Fibroblast of lung (primary cell): ENCODE results near the gene ZDHHC9. TPM values are rescaled to one million over a fixed set of nuclear protein-coding genes. Genes with fewer than 3 reads are reported as not detected.

Experiments
- DNase-seq, 2 donors: peaks; one replicate each; pipeline versions ENCODE4 v3.0.0 to v3.0.0-alpha.2; 2010; ENCODE audit warnings: low read depth in 2 of 2
- H2AFZ ChIP-seq: 2 replicates; pipeline ENCODE4 v1.5.1; 2012; ENCODE audit warnings: low read length, control low read depth, inconsistent platforms
- H3K27ac ChIP-seq: 2 replicates; pipeline ENCODE4 v1.5.1; 2011; ENCODE audit warnings: low read length, control low read depth; ENCODE audit not compliant: insufficient read depth
- H3K27me3 ChIP-seq: 2 replicates; pipeline ENCODE4 v1.5.1; 2011; ENCODE audit warnings: mild to moderate bottlenecking, low read length; ENCODE audit not compliant: control insufficient read depth, insufficient read depth
- H3K36me3 ChIP-seq: 2 replicates; pipeline ENCODE4 v1.5.1; 2011; ENCODE audit warnings: low read length; ENCODE audit not compliant: control insufficient read depth, insufficient read depth
- H3K4me1 ChIP-seq: 2 replicates; pipeline ENCODE4 v1.5.1; 2011; ENCODE audit warnings: low read length; ENCODE audit not compliant: control insufficient read depth, insufficient read depth; ENCODE audit errors: extremely low read depth
- H3K4me2 ChIP-seq: 2 replicates; pipeline ENCODE4 v1.5.1; 2011; ENCODE audit warnings: low read length, control low read depth; ENCODE audit not compliant: insufficient read depth; ENCODE audit errors: extremely low read depth
- H3K4me3 ChIP-seq, 4 experiments: fragments of 200-600 bp in 1 of 4; sonication (generic) in 1 of 4; replicated peaks in 1 of 4; 2 replicates each; pipeline ENCODE4 v1.5.1; 2011 to 2016; ENCODE audit warnings: low read length in 4 of 4, low read depth in 3 of 4, mild to moderate bottlenecking in 3 of 4, control low read depth in 2 of 4, inconsistent platforms in 1 of 4, mixed read lengths in 1 of 4; ENCODE audit not compliant: insufficient read depth in 1 of 4; ENCODE audit errors: control extremely low read depth in 1 of 4
- H3K79me2 ChIP-seq: 2 replicates; pipeline ENCODE4 v1.5.1; 2012; ENCODE audit warnings: mild to moderate bottlenecking, low read length, inconsistent platforms; ENCODE audit not compliant: control insufficient read depth, insufficient read depth
- H3K9ac ChIP-seq: 2 replicates; pipeline ENCODE4 v1.5.1; 2011; ENCODE audit warnings: mild to moderate bottlenecking, low read length, control low read depth; ENCODE audit not compliant: insufficient read depth
- H3K9me3 ChIP-seq: 2 replicates; pipeline ENCODE4 v1.5.1; 2012; ENCODE audit warnings: low read depth, low read length; ENCODE audit not compliant: control insufficient read depth, insufficient read depth
- H4K20me1 ChIP-seq: 2 replicates; pipeline ENCODE4 v1.5.1; 2011; ENCODE audit warnings: low read length; ENCODE audit not compliant: control insufficient read depth, insufficient read depth; ENCODE audit errors: extremely low read depth
- CTCF ChIP-seq, 2 donors: IDR thresholded peaks in 1 of 2; conservative IDR thresholded peaks in 1 of 2; 1 replicate in 1 of 2; 2 replicates in 1 of 2; pipeline ENCODE4 v1.5.1; 2011 to 2012; ENCODE audit warnings: low read length in 2 of 2, control low read depth in 1 of 2, inconsistent platforms in 1 of 2, low read depth in 1 of 2, mild to moderate bottlenecking in 1 of 2
- EZH2 ChIP-seq: IDR thresholded peaks from 2 replicates; pipeline ENCODE4 v1.5.1; 2012; ENCODE audit warnings: low read length, control low read depth, mild to moderate bottlenecking; ENCODE audit errors: missing control alignments
- polyA plus RNA-seq, 2 donors: library from polyadenylated mRNA; depleted of rRNA in 1 of 2; stranded (reverse) in 1 of 2; unstranded in 1 of 2; fragments of >200 nt; gene quantifications; 2 replicates each; pipeline ENCODE4 v1.2.1, GENCODE V29; 2011 to 2012; ENCODE audit warnings: missing spikeins in 1 of 2
- total RNA-seq: library from RNA; depleted of rRNA; stranded (reverse); fragments of >200 nt; gene quantifications from 2 replicates; pipeline ENCODE4 v1.2.1, GENCODE V29; 2014

ZDHHC9 gene
- total and polyA plus RNA-seq, 2 donors (not counting 1 experiment from before 2014, with no cell fraction given): 21.8 to 38.4 TPM

- Histone ChIP-seq H3K4me2 (no peak overlapping the region), H3K36me3 (no peaks in the 10 kb centered on the region), H3K9me3 (no peaks in the 10 kb centered on the region), H3K4me3 (no peak overlapping the region), H3K27me3 (no peaks in the 10 kb centered on the region), H2AFZ (no peak overlapping the region), H4K20me1 (no peaks in the 10 kb centered on the region), H3K27ac (no peak overlapping the region), H3K79me2 (no peaks in the 10 kb centered on the region), H3K4me1 (no peaks in the 10 kb centered on the region), H3K9ac (no peak overlapping the region)
- no peak for DNase-seq
- TF ChIP-seq EZH2: no peak
- no peak for TF ChIP-seq CTCF (conservative IDR thresholded peaks at IDR 0.05 in 1 of 2, IDR thresholded peaks at IDR 0.05 in 1 of 2; ENCODE audit: low read depth in 1 of 2, low read length in 2 of 2)
These were observed 55.2 kb downstream of the ZDHHC9 start for GRCh38 chrX:129788527-129788926.

DNA sequence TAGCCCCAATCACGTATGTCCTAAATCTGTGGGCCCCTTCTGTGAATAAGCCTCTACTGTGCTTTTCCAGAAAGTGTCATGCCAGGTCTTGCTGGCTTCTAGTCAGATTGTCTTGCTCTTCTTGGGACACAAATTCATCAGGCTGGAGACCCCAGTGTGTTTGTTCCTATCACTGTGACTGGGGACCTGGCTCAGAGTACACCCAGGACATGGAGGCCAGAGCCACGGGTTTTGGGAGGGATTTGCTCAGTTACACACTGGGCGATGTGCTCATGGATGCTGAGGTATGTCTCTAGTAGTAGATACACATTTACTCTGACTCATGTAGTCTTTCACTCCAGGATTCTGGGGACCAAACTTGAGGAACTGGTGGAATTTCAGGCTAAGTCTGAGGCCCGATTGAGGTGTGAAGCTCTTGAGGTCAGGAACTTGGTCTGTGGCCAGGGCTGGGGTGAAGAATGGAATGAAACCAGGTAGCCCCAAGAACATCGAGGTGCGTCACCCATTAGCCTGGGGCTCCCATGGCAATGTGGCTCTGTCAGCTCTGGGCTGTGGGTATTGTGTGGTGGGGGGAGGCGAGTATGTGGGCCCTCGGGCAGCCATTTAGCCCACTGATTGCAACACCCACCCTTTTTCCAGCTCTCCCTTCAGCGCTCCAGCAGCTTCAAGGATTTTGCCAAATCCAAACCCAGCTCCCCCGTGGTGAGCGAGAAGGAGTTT is 56.2 kb downstream of the ZDHHC9 start:
- no peaks in the 10 kb centered on the region for H3K79me2 ChIP-seq
- H3K27ac ChIP-seq: no peak overlapping the region
- no peak overlapping the region for H3K4me3 ChIP-seq
- H4K20me1 ChIP-seq: no peaks in the 10 kb centered on the region
- DNase-seq: no peak
- no peaks in the 10 kb centered on the region for H3K9me3 ChIP-seq
- no peaks in the 10 kb centered on the region for H3K36me3 ChIP-seq
- no peaks in the 10 kb centered on the region for H3K27me3 ChIP-seq
- H3K9ac ChIP-seq: no peak overlapping the region
- TF ChIP-seq EZH2: no peak
- no peak for TF ChIP-seq CTCF (conservative IDR thresholded peaks at IDR 0.05 in 1 of 2, IDR thresholded peaks at IDR 0.05 in 1 of 2; ENCODE audit: low read depth in 1 of 2, low read length in 2 of 2)
- H3K4me1 ChIP-seq: no peaks in the 10 kb centered on the region
- no peak overlapping the region for H3K4me2 ChIP-seq
- no peak overlapping the region for H2AFZ ChIP-seq

GRCh38 chrX:129786210-129786651 is 57.5 kb downstream of the ZDHHC9 start:
- no peaks in the 10 kb centered on the region for H3K27me3 ChIP-seq

More at GRCh38 chrX:129786210-129786651, 57.5 kb downstream of the ZDHHC9 start:
- Histone ChIP-seq H2AFZ (no peak overlapping the region), H3K4me3 (no peak overlapping the region), H3K79me2 (no peaks in the 10 kb centered on the region), H3K9me3 (no peaks in the 10 kb centered on the region), H3K4me2 (no peak overlapping the region), H3K9ac (no peak overlapping the region), H3K4me1 (no peaks in the 10 kb centered on the region), H3K27ac (no peak overlapping the region), H4K20me1 (no peaks in the 10 kb centered on the region), H3K36me3 (no peaks in the 10 kb centered on the region)
- no peak for DNase-seq
- TF ChIP-seq CTCF (conservative IDR thresholded peaks at IDR 0.05 in 1 of 2, IDR thresholded peaks at IDR 0.05 in 1 of 2; ENCODE audit: low read depth in 1 of 2, low read length in 2 of 2) (no peak), EZH2 (no peak)
